ENCODE data around the gene ATXN7L2.

Gene ATXN7L2

DNA sequence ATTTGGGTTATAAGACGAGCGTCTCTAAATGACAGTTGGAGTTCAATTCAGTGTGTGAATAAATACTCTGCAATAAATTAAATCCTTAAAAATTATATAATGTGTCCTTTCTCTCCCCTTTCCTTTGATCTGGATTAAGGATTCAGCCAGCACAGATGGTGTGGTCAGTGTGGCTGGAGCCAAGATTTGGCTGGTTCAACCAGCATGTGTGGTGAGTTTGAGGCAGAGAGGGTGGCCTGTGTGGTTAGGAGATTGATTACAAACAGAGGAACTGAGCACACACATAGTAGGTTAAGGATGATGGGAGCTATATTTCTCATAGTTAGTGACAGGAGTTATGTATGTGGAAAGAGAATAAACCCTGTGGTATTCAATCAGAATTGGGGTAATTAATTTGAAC lies 40.0 kb downstream of the ATXN7L2 start:
- Histone ChIP-seq H3K27ac (ENCODE audit: low read depth, low read length) (no peak overlapping the region), H3F3A (ENCODE audit: control insufficient read depth, insufficient read depth) (no peaks in the 10 kb centered on the region), H3K4me2 (ENCODE audit: low read length) (no peak overlapping the region), H3K36me3 (ENCODE audit: control insufficient read depth, low read length) (no peaks in the 10 kb centered on the region), H3K9me3 (ENCODE audit: control insufficient read depth, insufficient read depth, low read length) (no peaks in the 10 kb centered on the region), H3K4me3 (ENCODE audit: low read length) (no peak overlapping the region), H3K9me2 (replicated peaks; ENCODE audit: control insufficient read depth, low read length) (no peaks in the 10 kb centered on the region), H4K20me1 (ENCODE audit: control insufficient read depth, insufficient read depth, low read depth, low read length) (no peaks in the 10 kb centered on the region), H3K27me3 (ENCODE audit: control insufficient read depth, low read length) (peaks cover 35% of the 10 kb centered on the region), H3K79me2 (ENCODE audit: control insufficient read depth, low read length) (no peaks in the 10 kb centered on the region), H3K4me1 (ENCODE audit: control insufficient read depth, low read length) (no peaks in the 10 kb centered on the region)
- TF ChIP-seq, protein P1, sequence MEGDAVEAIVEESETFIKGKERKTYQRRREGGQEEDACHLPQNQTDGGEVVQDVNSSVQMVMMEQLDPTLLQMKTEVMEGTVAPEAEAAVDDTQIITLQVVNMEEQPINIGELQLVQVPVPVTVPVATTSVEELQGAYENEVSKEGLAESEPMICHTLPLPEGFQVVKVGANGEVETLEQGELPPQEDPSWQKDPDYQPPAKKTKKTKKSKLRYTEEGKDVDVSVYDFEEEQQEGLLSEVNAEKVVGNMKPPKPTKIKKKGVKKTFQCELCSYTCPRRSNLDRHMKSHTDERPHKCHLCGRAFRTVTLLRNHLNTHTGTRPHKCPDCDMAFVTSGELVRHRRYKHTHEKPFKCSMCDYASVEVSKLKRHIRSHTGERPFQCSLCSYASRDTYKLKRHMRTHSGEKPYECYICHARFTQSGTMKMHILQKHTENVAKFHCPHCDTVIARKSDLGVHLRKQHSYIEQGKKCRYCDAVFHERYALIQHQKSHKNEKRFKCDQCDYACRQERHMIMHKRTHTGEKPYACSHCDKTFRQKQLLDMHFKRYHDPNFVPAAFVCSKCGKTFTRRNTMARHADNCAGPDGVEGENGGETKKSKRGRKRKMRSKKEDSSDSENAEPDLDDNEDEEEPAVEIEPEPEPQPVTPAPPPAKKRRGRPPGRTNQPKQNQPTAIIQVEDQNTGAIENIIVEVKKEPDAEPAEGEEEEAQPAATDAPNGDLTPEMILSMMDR (IDR thresholded peaks at IDR 0.05; ENCODE audit: low read depth, low read length, poor library complexity, severe bottlenecking), result no peak
- no peak for TF ChIP-seq EZH2phosphoT487 (IDR thresholded peaks at IDR 0.05; ENCODE audit: borderline replicate concordance, low read length)

DNA sequence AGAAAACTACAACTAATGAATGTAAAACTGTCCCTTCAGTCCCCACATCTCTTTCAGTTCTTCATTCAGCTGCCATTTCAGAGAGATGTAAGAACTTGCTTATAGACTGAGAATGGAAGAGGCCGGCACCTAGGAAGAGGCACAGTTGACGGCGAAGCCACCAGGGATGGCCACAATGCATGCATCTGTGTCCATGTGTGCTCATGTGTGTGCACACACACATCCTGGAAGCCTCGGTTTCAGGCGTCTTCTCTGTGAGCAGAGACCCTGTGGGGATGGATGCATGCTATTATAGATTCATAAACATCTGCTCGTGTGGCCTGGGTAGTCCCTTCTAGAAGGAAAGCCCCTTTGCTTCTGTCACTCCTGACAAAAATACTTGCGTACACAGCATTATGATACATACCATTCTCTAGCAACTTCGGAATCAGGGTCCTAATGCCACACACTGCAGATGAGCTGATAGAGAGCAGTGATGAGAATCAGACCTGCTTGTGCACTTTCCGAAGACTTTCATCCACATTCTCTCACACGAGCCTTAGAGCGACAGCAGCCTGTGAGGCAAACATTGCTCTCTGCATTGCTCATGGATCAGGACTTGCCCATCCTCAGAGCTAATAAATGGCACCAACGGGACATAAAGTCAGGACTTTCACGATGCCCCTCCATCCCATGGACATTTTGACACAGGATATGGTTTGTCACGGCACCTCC lies 43.5 kb downstream of the ATXN7L2 start:
- H3F3A ChIP-seq (ENCODE audit: control insufficient read depth, insufficient read depth), result no peaks in the 10 kb centered on the region
- H3K4me3 ChIP-seq (ENCODE audit: low read length), result no peak overlapping the region
- no peaks in the 10 kb centered on the region for H3K36me3 ChIP-seq (ENCODE audit: control insufficient read depth, low read length)
- H3K79me2 ChIP-seq (ENCODE audit: control insufficient read depth, low read length), result no peaks in the 10 kb centered on the region
- H3K27me3 ChIP-seq (ENCODE audit: control insufficient read depth, low read length), result peaks cover 24% of the 10 kb centered on the region
- H3K4me2 ChIP-seq (ENCODE audit: low read length), result no peak overlapping the region
- no peaks in the 10 kb centered on the region for H3K9me3 ChIP-seq (ENCODE audit: control insufficient read depth, insufficient read depth, low read length)
- H3K9me2 ChIP-seq (replicated peaks; ENCODE audit: control insufficient read depth, low read length), result no peaks in the 10 kb centered on the region
- TF ChIP-seq, protein P1 (IDR thresholded peaks at IDR 0.05; ENCODE audit: low read depth, low read length, poor library complexity, severe bottlenecking), result no peak
- TF ChIP-seq EZH2phosphoT487 (IDR thresholded peaks at IDR 0.05; ENCODE audit: borderline replicate concordance, low read length), result no peak
- H4K20me1 ChIP-seq (ENCODE audit: control insufficient read depth, insufficient read depth, low read depth, low read length), result no peaks in the 10 kb centered on the region
- no peak overlapping the region for H3K27ac ChIP-seq (ENCODE audit: low read depth, low read length)
- no peaks in the 10 kb centered on the region; the same call in 1 of the 2 replicates for H3K4me1 ChIP-seq (ENCODE audit: control insufficient read depth, low read length)

- H3K36me3 ChIP-seq (ENCODE audit: control insufficient read depth, low read length), result no peaks in the 10 kb centered on the region
- H3F3A ChIP-seq (ENCODE audit: control insufficient read depth, insufficient read depth), result no peaks in the 10 kb centered on the region
- TF ChIP-seq, protein P1 (IDR thresholded peaks at IDR 0.05; ENCODE audit: low read depth, low read length, poor library complexity, severe bottlenecking), result no peak
- TF ChIP-seq EZH2phosphoT487 (IDR thresholded peaks at IDR 0.05; ENCODE audit: borderline replicate concordance, low read length), result no peak
- no peaks in the 10 kb centered on the region for H3K9me3 ChIP-seq (ENCODE audit: control insufficient read depth, insufficient read depth, low read length)
- H3K9me2 ChIP-seq (replicated peaks; ENCODE audit: control insufficient read depth, low read length), result no peaks in the 10 kb centered on the region
- H3K4me1 ChIP-seq (ENCODE audit: control insufficient read depth, low read length), result peaks cover 5% of the 10 kb centered on the region
- no peaks in the 10 kb centered on the region for H4K20me1 ChIP-seq (ENCODE audit: control insufficient read depth, insufficient read depth, low read depth, low read length)
- H3K79me2 ChIP-seq (ENCODE audit: control insufficient read depth, low read length), result no peaks in the 10 kb centered on the region
- peaks cover 19% of the 10 kb centered on the region for H3K27me3 ChIP-seq (ENCODE audit: control insufficient read depth, low read length)
- H3K27ac ChIP-seq (ENCODE audit: low read depth, low read length), result no peak overlapping the region
- H3K4me2 ChIP-seq (ENCODE audit: low read length), result no peak overlapping the region
- H3K4me3 ChIP-seq (ENCODE audit: low read length), result no peak overlapping the region
Observed at GRCh38 chr1:109527846-109528695, 44.4 kb downstream of the ATXN7L2 start.

Data from DOHH2 (cell line).